T-helper 2 cell treated with Interferon-gamma antibody and Interleukin-4, amounts not matched to agents 100 ng/mL and 5 ng/mL, for 36 hours (primary cell): ENCODE data around the gene CHST14. TPM values are rescaled to one million over a fixed set of nuclear protein-coding genes. Genes with fewer than 3 reads are reported as not detected.

Experiments used
- intact Hi-C: fragments of 100-400 bp; cut with micrococcal nuclease; formaldehyde crosslinking; loops from one replicate; pipeline ENCODE4 v1.15.1; 2023
- total RNA-seq: library from RNA; stranded (reverse); gene quantifications from 2 replicates; pipeline ENCODE4 v1.2.3, GENCODE V29; 2022

The CHST14 gene
- total RNA-seq, 1 donor from 2014 or later: 16.5 TPM

DNA sequence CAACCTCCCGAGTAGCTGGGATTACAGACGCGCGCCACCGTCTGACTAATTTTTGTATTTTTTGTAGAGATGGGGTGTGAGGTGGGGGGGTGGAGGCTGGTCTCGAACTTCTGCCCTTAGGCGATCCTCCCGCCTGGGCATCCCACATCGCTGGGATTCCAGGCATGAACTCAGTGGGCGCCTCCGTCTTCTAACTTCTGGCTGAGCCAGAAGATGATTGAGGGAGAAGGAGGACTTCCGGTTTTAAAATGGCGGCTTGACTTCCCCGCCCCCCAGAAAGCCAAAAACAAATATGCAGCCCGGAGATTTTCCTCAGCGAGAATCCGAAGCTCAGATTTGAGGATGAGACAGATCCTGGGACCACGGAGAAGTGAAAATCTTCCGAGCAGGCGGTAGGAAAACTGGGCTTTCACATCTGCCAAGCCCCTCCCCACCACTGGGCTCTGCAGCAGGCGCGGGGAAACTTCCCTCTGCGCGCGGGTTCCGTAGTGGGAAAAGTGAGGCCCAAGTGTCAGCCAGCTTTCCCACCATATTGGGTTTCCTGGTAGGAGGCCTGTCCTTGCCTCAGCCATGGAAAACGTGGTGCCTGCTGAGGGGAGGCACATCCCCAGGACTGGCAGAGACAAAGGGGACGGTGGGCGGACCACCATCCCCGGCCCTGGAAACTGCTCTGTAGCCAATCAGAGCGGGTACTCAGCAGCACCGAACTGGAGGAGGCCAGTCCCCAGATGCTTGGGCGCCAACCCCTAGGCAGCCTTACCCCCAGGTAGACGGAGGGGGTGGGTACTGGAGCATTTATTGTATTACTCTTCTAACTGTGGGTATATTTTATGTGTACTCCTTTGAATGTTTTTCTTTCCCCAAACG, 17.3 kb downstream of the CHST14 start:
- intact Hi-C loops: no loop called here

- intact Hi-C loops: no loop called here
Observed at GRCh38 chr15:40489274-40490175, 18.7 kb downstream of the CHST14 start.

GRCh38 chr15:40493089-40493840, 22.5 kb downstream of the CHST14 start:
- intact Hi-C loops: no loop called here

DNA sequence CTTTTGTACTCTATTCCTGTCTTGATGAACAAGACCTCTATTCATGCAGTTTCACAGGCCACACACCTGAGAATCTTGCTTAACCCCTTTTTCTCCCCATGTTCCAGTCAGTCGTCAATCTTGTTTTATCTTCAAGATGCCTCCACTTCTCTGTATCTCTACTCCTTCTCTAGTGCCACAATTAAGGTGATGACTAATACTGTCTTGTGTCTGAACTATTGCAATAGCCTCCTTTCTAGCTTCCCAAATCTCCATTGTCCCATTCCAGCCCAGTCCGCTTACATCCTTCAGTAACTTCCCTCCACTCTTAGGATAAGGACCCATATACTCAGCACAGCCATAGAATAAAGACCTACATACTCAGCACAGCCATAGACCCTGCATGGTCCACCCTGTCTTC, 24.7 kb downstream of the CHST14 start:
- intact Hi-C loops: no loop called here

DNA sequence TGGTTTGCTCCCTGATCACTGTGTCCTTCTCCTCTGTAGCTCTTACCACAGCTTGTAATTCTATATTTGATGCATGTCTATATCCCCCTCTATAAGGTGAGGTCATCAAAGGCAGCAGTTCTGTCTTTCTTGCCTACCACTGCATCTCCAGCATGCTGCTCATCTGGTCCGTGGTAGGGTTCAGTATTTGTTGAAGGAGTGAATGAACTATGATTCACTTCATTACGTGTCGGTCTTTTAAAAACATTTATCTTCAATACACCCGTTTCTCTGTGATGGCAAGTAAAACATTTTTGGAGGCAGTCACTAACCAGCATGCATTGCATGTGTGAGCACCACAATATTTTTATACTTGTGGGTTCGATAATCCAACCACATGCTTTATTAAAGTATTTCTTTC, 27.6 kb downstream of the CHST14 start:
- intact Hi-C loops: no loop called here

DNA sequence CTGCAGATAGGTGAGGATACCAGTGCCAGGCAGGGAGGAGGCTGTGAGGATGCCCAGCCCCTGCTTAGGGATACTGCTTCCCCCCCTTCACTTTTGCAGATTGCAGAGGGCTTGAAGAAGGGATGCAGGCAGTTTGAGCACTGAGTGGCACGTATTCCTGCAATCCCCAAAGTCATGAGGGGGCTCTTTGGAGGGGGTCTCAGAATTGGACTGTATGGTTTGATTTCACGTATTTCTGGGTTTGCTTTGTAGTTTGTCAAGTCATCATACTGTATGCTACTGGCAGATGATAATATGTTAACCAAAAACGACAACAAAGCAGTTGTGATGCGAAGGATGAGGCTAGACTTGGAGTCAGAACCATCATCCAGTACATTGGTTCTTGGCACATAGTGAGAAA, 28.1 kb downstream of the CHST14 start:
- intact Hi-C loops: no loop called here

DNA sequence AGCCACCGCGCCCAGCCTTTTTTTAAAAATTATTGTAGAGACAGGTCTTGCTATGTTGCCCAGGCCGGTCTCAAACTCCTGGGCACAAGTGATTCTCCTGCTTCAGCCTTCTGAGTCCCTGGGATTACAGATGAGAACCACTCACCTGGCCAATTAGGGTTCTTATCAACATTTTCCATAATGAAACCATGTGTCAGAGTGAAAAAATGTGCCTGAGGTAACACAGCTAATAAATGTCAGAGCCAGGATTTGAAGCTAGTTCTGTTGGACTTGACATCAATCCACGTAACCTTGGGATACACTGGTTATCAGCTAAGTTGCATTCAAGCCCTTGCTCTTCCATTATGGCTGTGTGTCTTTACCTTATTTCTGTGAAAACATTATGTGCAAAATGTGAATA, 29.1 kb downstream of the CHST14 start:
- intact Hi-C loops: no loop called here

- intact Hi-C loops: no loop called here
Observed at GRCh38 chr15:40500568-40501330, 30.0 kb downstream of the CHST14 start.

DNA sequence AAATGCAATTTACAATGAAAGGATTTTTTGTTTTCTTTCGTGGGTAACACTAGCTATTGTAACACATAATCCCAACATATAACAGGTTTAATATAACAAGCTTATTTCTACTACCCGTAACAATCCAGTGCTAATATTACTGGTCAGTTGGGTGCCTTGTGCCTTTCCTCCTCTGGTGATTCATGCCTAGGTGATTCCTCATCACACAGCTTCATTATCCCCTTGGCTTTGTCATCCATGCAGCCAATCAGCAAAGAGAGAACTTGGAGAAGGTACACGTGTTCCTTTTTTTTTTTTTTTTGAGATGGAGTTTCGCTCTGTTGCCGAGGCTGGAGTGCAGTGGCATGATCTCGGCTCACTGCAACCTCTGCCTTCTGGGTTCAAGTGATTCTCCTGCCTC, 30.7 kb downstream of the CHST14 start:
- intact Hi-C loops: no loop called here

GRCh38 chr15:40506964-40507571, 36.3 kb downstream of the CHST14 start:
- intact Hi-C loops: loop anchor here (5.0 kb wide), 1 partner anchor 65 kb away; the partner anchor contains the start of gene BAHD1

- intact Hi-C loops: loop anchor here (5.0 kb wide), 1 partner anchor 66 kb away; the partner anchor contains the start of gene BAHD1
Observed at GRCh38 chr15:40508216-40508615, 37.4 kb downstream of the CHST14 start.

GRCh38 chr15:40510201-40510600, 39.4 kb downstream of the CHST14 start:
- intact Hi-C loops: no loop called here

DNA sequence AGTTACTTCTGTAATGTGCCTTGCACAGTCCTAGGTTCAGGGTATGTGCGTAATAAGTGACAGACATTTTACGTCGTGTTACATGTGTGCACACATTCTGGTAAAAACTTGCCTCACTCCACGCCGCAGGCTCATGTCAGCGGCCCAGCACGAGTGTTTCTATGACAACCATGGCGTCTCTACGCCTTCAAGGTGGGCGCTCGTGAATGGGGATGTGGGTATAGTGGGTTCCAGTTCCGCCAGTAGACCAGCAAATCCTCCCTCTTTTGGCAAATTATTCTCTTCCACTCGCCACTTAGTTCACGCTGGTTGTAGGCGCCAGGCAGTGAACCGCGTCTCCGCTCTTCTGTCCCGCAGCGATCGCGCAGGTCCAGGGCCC, 40.3 kb downstream of the CHST14 start:
- intact Hi-C loops: no loop called here

- intact Hi-C loops: no loop called here
Observed at GRCh38 chr15:40511472-40512133, 40.8 kb downstream of the CHST14 start.

DNA sequence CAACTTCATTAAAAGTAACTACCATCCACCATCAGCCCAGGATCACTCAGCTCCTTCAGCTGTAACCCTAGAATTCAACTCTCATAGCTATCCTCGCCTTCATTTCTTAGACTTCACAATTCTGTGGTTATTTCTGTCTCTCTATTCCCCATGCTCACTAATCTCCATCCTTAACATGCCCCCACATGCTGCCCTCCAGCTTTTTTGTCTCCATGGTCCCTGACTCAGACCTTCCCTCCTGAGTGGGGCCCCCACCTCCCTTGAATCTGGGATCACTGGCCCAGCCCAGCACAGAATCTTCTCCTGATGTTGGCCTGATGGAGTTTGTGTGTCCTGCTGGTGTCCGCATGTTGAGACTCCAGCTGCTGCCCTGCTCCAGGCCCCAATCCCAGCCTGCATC, 41.7 kb downstream of the CHST14 start:
- intact Hi-C loops: no loop called here

GRCh38 chr15:40513609-40514008, 42.8 kb downstream of the CHST14 start:
- intact Hi-C loops: no loop called here

DNA sequence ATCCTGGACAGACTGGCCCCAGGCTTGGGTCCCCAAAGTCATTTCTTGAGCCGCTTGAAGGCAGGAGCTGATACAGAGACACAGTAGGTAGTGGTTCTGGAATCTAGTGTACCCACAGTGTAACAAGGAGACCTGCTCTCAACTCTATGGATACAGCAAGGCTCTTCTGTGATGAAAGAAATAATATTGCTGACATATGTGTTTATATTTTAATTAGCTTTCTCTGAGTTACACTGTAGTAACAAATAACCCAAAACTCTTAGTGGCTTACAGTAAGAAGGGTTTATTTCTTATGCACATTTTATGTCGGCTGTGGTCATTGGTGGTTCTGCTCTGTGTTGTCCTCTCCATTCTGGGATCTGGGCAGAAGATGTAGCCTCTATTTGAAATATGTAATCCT, 45.5 kb downstream of the CHST14 start:
- intact Hi-C loops: no loop called here
